HG03039 (cell line): ENCODE results near the gene CITED4.
"Not testable (repeated sequence)": the region's sequence is repeated elsewhere in the genome, so short reads cannot be mapped to it uniquely, and the experiment has no call there.

Experiments
- ATAC-seq: cut with Tn5 transposase; IDR thresholded peaks from one replicate; pipeline ENCODE4 v1.9.1; 2021; ENCODE audit warnings: mild to moderate bottlenecking, moderate library complexity; ENCODE audit not compliant: unreplicated experiment

CITED4 gene

GRCh38 chr1:40862008-40862863 lies at the start of gene CITED4:
TSS of gene CITED4 (minus strand) at chr1:40862363. CDS start at chr1:40862127, 236 bp downstream.
- peak; percentile 83 for ATAC-seq

- ATAC-seq: no peak
These were observed 48.9 kb upstream of the CITED4 start for GRCh38 chr1:40911105-40911504.

- no peak for ATAC-seq
These were observed 47.1 kb upstream of the CITED4 start for GRCh38 chr1:40909281-40909680.

- ATAC-seq: no peak
These were observed 46.2 kb upstream of the CITED4 start for GRCh38 chr1:40908350-40908749.

- ATAC-seq: no peak
These were observed 45.7 kb upstream of the CITED4 start for GRCh38 chr1:40907899-40908298.

- no peak for ATAC-seq
These were observed 44.7 kb upstream of the CITED4 start for GRCh38 chr1:40906781-40907400.

- no peak for ATAC-seq
These were observed 42.9 kb upstream of the CITED4 start for GRCh38 chr1:40905061-40905460.

GRCh38 chr1:40903106-40903505 lies 40.9 kb upstream of the CITED4 start:
- ATAC-seq: no peak

GRCh38 chr1:40901886-40902852 lies 40.0 kb upstream of the CITED4 start:
- no peak for ATAC-seq

- no peak for ATAC-seq
These were observed 37.2 kb upstream of the CITED4 start for GRCh38 chr1:40899230-40899870.

- ATAC-seq: no peak
These were observed 36.3 kb upstream of the CITED4 start for GRCh38 chr1:40898431-40898901.

GRCh38 chr1:40897513-40897912 lies 35.4 kb upstream of the CITED4 start:
- ATAC-seq: no peak

- ATAC-seq: no peak
These were observed 34.3 kb upstream of the CITED4 start for GRCh38 chr1:40896482-40896881.

- no peak for ATAC-seq
These were observed 33.4 kb upstream of the CITED4 start for GRCh38 chr1:40895601-40896000.

GRCh38 chr1:40894858-40895257 lies 32.7 kb upstream of the CITED4 start:
- not testable (repeated sequence) for ATAC-seq

- no peak for ATAC-seq
These were observed 32.3 kb upstream of the CITED4 start for GRCh38 chr1:40894455-40894854.

- ATAC-seq: no peak
These were observed 31.8 kb upstream of the CITED4 start for GRCh38 chr1:40893946-40894345.

GRCh38 chr1:40892354-40892753 lies 30.2 kb upstream of the CITED4 start:
- ATAC-seq: no peak

- no peak for ATAC-seq
These were observed 28.6 kb upstream of the CITED4 start for GRCh38 chr1:40890771-40891170.

GRCh38 chr1:40887652-40888051 lies 25.5 kb upstream of the CITED4 start:
- ATAC-seq: no peak

- no peak for ATAC-seq
These were observed 24.8 kb upstream of the CITED4 start for GRCh38 chr1:40887012-40887378.
